ENCODE results near the gene ADI1.

GRCh38 chr2:3494984-3495666, 24.2 kb downstream of the ADI1 start:
- no peak for TF ChIP-seq REST (IDR thresholded peaks at IDR 0.05; ENCODE audit: insufficient read depth in 1 of 2, low read depth in 2 of 2, low read length in 2 of 2)
- TF ChIP-seq POLR2AphosphoS5 (IDR thresholded peaks at IDR 0.05; ENCODE audit: low read depth, low read length) = no peak
- no peak for TF ChIP-seq SIN3A (IDR thresholded peaks at IDR 0.05; ENCODE audit: borderline replicate concordance, insufficient read depth, low read length)
- TF ChIP-seq TAF1 (IDR thresholded peaks at IDR 0.05; ENCODE audit: borderline replicate concordance, insufficient read depth, low read length) = no peak
